K562 (cell line): ENCODE data around the gene IL15RA. TPM values are rescaled to one million over a fixed set of nuclear protein-coding genes. Genes with fewer than 3 reads are reported as not detected.

Source experiments
- CBX1 ChIP-seq: sonication (generic); IDR thresholded peaks from 2 replicates; pipeline ENCODE4 v1.6.1; 2016; ENCODE audit warnings: antibody characterized with exemption, low read depth, mild to moderate bottlenecking
- CCAR2 ChIP-seq: fragments of 200-400 bp; formaldehyde crosslinking; IDR thresholded peaks from 2 replicates; pipeline ENCODE4 v1.6.1; 2017; ENCODE audit warnings: mild to moderate bottlenecking, low read depth, low read length
- CEBPB ChIP-seq: fragments of 450-650 bp; IDR thresholded peaks from 2 replicates; pipeline ENCODE4 v1.6.1; 2016; ENCODE audit warnings: missing genetic modification characterization, missing compliant biosample characterization
- DACH1 ChIP-seq: fragments of 450-650 bp; IDR thresholded peaks from 2 replicates; pipeline ENCODE4 v1.6.1; 2018; ENCODE audit not compliant: partially characterized antibody
- GATA2 ChIP-seq: sonication (generic); formaldehyde crosslinking; IDR thresholded peaks from 2 replicates; pipeline ENCODE4 v1.4.0; 2020; ENCODE audit warnings: mild to moderate bottlenecking, missing genetic modification reagents
- NR2C2 ChIP-seq, 2 experiments: fragments of 200-800 bp in 1 of 2; sonication (Bioruptor generic) in 1 of 2; sonication (generic) in 1 of 2; formaldehyde crosslinking in 1 of 2; IDR thresholded peaks; 2 replicates each; pipeline versions ENCODE4 v1.6.1 to v1.8.0; 2016 to 2022; ENCODE audit warnings: mild to moderate bottlenecking in 1 of 2, missing compliant biosample characterization in 1 of 2, missing genetic modification characterization in 1 of 2, missing genetic modification reagents in 1 of 2
- RBBP5 ChIP-seq: fragments of 200-600 bp; sonication (generic); IDR thresholded peaks from 2 replicates; pipeline ENCODE4 v1.6.1; 2012; ENCODE audit warnings: borderline replicate concordance, mild to moderate bottlenecking, low read length, control low read depth, inconsistent platforms; ENCODE audit not compliant: insufficient read depth, poor library complexity, severe bottlenecking
- SIN3A ChIP-seq, 2 experiments: fragments of 150-350 bp in 1 of 2; IDR thresholded peaks; 2 replicates each; pipeline ENCODE4 v1.6.1; 2011 to 2016; ENCODE audit warnings: borderline replicate concordance in 2 of 2, low read depth in 2 of 2, low read length in 2 of 2, mild to moderate bottlenecking in 2 of 2, moderate library complexity in 2 of 2; ENCODE audit not compliant: control insufficient read depth in 1 of 2
- ZNF263 ChIP-seq: sonication (generic); formaldehyde crosslinking; IDR thresholded peaks from 2 replicates; pipeline ENCODE4 v1.8.0; 2022; ENCODE audit warnings: mild to moderate bottlenecking, missing genetic modification reagents, borderline replicate concordance
- ZNF316 ChIP-seq: fragments of 450-650 bp; IDR thresholded peaks from 2 replicates; pipeline ENCODE4 v1.6.1; 2016
- polyA plus RNA-seq, 8 experiments: library from polyadenylated mRNA; depleted of rRNA in 4 of 8; stranded (reverse) in 5 of 8; unstranded in 3 of 8; fragments of >200 nt; fragmentation: Nextera tagmentation in 2 of 8; fragmentation: Illumina TruSeq in 1 of 8; extraction: Ambion mirVana in 2 of 8; extraction: Trizol in 1 of 8; gene quantifications; 2 replicates each; pipeline versions ENCODE4 v1.2.1 to v1.2.3, GENCODE V29; 2011 to 2014; ENCODE audit warnings: inconsistent platforms in 1 of 8, missing spikeins in 1 of 8
- total RNA-seq, 7 experiments: library from RNA; depleted of rRNA in 6 of 7; stranded (reverse); fragments of >200 nt in 6 of 7; fragmentation: Illumina TruSeq in 2 of 7; extraction: Trizol in 2 of 7; gene quantifications; 2 replicates each; pipeline versions ENCODE4 v1.2.1 to v1.2.3, GENCODE V29; 2011 to 2021; ENCODE audit warnings: low replicate concordance in 1 of 7
- TF ChIP-seq, protein P1 (sequence below): sonication (generic); formaldehyde crosslinking; IDR thresholded peaks from 2 replicates; pipeline ENCODE4 v1.8.1; 2023; ENCODE audit warnings: missing genetic modification reagents, mild to moderate bottlenecking, borderline replicate concordance
- TF ChIP-seq, protein P2 (sequence below): sonication (generic); formaldehyde crosslinking; IDR thresholded peaks from 2 replicates; pipeline ENCODE4 v1.8.1; 2023; ENCODE audit warnings: mild to moderate bottlenecking, missing genetic modification reagents

Gene IL15RA
- total and polyA plus RNA-seq, 9 of the 15 experiments (the other 6 are each of a cell fraction or from before 2014, with no cell fraction given), result 1.2 to 11.7 (median 8.0) TPM

- no peak for TF ChIP-seq RBBP5
- TF ChIP-seq, protein P1, sequence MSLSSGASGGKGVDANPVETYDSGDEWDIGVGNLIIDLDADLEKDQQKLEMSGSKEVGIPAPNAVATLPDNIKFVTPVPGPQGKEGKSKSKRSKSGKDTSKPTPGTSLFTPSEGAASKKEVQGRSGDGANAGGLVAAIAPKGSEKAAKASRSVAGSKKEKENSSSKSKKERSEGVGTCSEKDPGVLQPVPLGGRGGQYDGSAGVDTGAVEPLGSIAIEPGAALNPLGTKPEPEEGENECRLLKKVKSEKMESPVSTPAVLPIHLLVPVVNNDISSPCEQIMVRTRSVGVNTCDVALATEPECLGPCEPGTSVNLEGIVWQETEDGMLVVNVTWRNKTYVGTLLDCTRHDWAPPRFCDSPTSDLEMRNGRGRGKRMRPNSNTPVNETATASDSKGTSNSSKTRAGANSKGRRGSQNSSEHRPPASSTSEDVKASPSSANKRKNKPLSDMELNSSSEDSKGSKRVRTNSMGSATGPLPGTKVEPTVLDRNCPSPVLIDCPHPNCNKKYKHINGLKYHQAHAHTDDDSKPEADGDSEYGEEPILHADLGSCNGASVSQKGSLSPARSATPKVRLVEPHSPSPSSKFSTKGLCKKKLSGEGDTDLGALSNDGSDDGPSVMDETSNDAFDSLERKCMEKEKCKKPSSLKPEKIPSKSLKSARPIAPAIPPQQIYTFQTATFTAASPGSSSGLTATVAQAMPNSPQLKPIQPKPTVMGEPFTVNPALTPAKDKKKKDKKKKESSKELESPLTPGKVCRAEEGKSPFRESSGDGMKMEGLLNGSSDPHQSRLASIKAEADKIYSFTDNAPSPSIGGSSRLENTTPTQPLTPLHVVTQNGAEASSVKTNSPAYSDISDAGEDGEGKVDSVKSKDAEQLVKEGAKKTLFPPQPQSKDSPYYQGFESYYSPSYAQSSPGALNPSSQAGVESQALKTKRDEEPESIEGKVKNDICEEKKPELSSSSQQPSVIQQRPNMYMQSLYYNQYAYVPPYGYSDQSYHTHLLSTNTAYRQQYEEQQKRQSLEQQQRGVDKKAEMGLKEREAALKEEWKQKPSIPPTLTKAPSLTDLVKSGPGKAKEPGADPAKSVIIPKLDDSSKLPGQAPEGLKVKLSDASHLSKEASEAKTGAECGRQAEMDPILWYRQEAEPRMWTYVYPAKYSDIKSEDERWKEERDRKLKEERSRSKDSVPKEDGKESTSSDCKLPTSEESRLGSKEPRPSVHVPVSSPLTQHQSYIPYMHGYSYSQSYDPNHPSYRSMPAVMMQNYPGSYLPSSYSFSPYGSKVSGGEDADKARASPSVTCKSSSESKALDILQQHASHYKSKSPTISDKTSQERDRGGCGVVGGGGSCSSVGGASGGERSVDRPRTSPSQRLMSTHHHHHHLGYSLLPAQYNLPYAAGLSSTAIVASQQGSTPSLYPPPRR, result no peak
- TF ChIP-seq ZNF316, result peak; percentile 41; the same call in 1 of the 2 replicates
- TF ChIP-seq, protein P2, sequence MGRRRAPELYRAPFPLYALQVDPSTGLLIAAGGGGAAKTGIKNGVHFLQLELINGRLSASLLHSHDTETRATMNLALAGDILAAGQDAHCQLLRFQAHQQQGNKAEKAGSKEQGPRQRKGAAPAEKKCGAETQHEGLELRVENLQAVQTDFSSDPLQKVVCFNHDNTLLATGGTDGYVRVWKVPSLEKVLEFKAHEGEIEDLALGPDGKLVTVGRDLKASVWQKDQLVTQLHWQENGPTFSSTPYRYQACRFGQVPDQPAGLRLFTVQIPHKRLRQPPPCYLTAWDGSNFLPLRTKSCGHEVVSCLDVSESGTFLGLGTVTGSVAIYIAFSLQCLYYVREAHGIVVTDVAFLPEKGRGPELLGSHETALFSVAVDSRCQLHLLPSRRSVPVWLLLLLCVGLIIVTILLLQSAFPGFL (CRISPR knock-in tag), result no peak
- TF ChIP-seq GATA2, result peak; percentile 25; the same call in 1 of the 2 replicates
- peak; percentile 58; the same call in 1 of the 2 replicates for TF ChIP-seq CEBPB (tag)
- TF ChIP-seq SIN3A (IDR thresholded peaks at IDR 0.05; ENCODE audit: borderline replicate concordance in 2 of 2, control insufficient read depth in 1 of 2, low read depth in 2 of 2, low read length in 2 of 2), result 0 out of 4 replicates have a peak, but pooled peaks of 1 of the 2 experiments have one; percentile 6
- peak; percentile 92 for TF ChIP-seq ZNF263 (CRISPR knock-in tag)
- no peak for TF ChIP-seq CCAR2
- TF ChIP-seq CBX1, result no peak
- peak; percentile 48 for TF ChIP-seq DACH1
- peak; percentile 79 for TF ChIP-seq NR2C2 (CRISPR knock-in tag; IDR thresholded peaks at IDR 0.05)
- TF ChIP-seq NR2C2 (tag; IDR thresholded peaks at IDR 0.05), result peak; percentile 90
Observed at GRCh38 chr10:5975641-5976473, 1.5 kb downstream of the IL15RA start (continued).
